Stimulated activated CD8-positive, alpha-beta memory T cell treated with anti-CD3 and anti-CD28 coated beads, Interleukin-12 subunit alpha, Interleukin-12 subunit beta, amount 100 ng/mL, for 1 hour (primary cell): ENCODE data around the gene IAPP.
"Not testable (repeated sequence)": the region's sequence is repeated elsewhere in the genome, so short reads cannot be mapped to it uniquely, and the experiment has no call there.

Source experiments
- DNase-seq: peaks from one replicate; pipeline ENCODE4 v3.0.0-alpha.2; 2020; ENCODE audit warnings: low read depth

IAPP gene

DNA sequence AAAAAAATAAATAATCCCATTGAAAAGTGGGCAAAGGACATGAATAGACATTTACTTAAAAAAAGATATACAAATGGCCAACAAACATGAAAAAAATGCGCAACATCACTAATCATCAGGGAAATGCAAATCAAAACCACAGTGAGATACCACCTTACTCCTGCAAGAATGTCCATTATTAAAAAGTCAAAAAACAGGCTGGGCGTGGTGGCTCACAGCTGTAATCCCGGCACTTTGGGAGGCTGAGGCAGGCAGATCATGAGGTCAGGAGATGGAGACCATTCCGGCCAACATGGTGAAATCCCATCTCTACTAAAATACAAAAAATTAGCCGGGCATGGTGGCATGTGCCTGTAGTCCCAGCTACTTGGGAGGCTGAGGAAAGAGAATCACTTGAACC, 8.6 kb downstream of the IAPP start:
- DNase-seq, result not testable (repeated sequence)

DNA sequence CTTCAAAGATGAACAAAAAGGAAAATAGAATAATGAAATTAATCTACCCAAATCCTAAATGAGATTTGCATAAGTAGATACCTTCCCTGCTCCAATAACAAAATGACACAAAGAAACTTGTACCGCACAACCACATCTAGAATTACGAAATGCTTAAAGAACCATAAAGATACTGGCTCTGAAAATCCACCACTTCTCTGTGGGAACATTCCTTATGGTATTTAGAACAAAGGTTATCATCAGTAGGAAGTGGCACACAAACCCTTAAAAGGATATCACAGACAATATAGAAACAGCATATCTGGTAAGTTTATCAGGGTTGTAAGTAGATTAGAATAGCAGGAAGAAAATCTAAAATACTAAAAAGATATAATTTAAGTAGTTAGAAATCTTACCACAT, 11.6 kb downstream of the IAPP start:
- DNase-seq, result no peak

DNA sequence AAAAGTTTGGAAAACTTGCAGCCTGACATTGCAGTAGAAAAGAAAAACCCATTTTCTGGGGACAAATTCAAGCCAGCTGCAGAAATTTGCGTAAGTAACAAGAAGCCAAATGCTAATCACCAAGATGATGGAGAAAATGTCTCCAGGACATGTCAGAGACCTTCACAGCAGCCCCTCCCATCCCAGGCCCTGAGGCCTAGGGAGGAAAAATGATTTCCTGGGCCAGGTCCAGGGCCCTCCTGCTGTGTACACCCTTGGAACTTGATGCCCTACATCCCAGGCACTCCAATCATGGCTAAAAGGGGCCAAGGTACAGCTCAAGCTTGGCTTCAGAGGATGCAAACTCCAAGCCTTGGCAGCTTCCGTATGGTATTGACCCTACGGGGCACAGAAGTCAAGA, 14.5 kb downstream of the IAPP start:
- DNase-seq, result no peak

DNA sequence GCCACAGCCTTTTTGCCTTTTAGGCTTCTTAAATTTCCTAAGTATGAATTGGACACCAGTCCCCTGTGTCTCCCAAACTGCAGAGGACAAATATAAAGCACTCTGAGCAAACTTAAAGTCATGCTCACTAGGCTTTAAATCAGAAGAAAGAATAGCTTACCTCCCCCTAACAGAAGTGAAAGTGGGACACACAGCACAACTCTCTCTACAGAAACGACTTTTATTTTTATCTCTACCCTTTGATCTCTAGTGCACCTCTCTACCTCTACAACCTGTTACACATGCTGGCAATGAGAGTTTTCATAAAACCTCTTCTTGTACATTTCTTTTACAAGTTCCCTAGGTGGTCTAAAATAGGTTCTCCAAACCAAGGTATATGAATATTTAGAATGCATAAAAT, 19.7 kb downstream of the IAPP start:
- DNase-seq, result no peak

DNA sequence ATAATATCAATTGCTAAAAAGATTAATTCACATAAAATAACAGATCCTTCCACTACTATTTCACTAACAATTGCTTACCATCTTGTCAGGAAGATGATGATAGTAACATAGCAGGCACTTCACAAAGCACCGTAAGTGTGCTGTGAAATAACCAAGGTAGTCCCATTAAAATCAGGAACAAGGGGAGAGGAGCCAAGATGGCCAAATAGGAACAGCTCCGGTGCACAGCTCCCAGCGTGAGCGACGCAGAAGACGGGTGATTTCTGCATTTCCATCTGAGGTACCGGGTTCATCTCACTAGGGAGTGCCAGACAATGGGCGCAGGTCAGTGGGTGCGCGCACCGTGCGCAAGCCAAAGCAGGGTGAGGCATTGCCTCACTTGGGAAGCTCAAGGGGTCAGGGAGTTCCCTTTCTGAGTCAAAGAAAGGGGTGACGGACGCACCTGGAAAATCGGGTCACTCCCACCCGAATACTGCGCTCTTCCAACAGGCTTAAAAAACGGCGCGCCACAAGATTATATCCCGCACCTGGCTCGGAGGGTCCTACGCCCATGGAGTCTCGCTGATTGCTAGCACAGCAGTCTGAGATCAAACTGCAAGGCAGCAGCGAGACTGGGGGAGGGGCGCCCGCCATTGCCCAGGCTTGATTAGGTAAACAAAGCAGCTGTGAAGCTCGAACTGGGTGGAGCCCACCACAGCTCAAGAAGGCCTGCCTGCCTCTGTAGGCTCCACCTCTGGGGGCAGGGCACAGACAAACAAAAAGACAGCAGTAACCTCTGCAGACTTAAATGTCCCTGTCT, 22.3 kb downstream of the IAPP start:
- not testable (repeated sequence) for DNase-seq

DNA sequence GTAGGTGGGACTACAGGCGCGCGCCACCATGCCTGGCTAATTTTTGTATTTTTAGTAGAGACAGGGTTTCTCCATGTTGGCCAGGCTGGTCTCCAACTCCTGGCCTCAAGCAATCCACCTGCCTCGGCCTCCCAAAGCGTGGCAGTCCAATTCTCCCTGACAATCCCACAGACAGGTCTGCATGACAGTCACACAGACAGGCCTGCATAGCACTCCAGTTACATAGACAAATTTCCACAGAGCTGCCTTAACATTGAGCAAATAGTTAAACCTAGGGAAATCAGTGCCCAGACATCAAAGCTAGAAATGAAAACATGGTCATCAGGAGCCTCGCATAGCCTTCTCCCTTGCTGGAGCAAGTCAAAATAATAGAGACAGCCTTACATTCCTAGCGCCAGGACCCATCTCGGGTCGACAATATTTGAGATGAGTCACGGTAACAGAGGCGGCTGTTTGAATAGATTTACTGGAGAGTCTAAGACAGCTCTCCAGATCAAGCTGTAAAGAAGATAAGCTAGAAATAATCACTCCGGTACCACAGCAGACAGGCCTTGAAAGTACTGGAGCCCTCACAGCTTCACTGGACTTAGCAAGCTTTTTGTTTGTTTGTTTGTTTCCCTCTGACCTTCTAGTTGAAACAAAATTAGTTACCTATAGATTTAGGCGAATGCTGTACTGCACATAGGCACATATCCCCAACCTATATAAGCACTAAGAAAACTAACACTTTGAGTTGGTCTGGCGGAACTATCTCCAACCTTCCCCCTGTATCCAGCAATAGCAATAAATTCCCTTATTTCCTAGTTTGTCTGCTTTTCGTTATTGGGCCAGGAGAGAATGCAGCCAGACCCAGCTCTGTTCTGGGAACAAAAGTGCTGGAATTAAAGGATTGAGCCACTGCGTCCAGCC, 40.9 kb downstream of the IAPP start:
- no peak for DNase-seq

DNA sequence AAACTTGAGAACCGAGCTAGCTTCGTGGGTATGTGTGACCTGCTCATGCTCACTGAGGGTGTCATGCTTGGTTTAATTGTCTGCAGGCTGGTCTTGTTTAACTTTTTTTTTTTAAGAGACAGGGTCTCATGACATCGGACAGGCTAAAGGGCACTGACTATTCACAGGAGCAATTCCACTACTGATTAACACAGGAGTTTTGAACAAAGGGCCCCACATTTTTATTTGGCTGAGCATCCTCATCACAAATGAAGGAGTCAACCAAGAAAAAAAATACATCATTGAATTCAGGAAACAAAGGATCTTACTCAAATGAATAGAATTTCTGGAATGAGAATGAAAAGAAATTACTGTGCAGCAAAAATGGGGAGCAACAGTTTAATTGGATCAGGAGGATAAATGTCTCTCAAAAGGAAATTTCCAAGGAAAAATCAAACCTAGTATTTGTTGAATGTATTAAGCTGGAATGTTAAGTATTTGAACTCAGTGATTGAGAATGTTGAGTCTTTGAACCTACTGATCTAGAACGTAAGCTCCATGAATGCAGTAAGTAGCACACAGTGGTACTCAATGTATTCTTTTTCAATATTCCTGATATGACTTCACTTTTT, 43.9 kb downstream of the IAPP start:
- no peak for DNase-seq

DNA sequence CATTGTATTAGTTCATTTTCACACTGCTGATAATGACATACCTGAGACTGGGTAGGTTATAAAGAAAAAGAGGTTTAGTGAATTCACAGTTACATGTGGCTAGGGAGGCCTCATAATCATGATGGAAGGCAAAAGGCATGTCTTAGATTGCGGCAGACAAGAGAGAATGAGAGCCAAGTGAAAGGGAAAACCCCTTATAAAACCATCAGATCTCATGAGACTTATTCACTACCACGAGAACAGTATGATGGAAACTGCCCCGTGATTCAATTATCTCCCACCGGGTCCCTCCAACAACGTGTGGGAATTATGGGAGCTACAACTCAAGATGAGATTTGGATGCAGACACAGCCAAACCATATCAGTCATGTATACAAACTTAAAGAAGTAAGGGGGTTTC, 45.7 kb downstream of the IAPP start:
- DNase-seq, result not testable (repeated sequence)

DNA sequence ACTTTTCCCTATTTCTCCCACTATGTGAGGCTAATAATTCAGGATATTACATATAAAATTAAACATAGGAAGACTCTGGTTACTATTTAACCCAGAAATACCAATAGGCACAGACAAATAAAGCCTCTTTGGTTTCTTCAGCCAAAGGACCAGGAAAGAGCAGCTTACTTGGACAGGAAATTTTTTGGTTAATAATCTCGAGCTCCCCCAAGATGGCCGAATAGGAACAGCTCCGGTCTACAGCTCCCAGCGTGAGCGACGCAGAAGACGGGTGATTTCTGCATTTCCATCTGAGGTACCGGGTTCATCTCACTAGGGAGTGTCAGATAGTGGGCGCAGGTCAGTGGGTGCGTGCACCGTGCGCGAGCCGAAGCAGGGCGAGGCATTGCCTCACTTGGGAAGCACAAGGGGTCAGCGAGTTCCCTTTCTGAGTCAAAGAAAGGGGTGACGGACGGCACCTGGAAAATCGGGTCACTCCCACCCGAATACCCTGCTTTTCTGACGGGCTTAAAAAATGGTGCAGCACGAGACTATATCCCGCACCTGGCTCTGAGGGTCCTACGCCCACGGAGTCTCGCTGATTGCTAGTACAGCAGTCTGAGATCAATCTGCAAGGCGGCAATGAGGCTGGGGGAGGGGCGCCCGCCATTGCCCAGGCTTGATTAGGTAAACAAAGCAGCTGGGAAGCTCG, 46.5 kb downstream of the IAPP start:
- DNase-seq, result not testable (repeated sequence)

DNA sequence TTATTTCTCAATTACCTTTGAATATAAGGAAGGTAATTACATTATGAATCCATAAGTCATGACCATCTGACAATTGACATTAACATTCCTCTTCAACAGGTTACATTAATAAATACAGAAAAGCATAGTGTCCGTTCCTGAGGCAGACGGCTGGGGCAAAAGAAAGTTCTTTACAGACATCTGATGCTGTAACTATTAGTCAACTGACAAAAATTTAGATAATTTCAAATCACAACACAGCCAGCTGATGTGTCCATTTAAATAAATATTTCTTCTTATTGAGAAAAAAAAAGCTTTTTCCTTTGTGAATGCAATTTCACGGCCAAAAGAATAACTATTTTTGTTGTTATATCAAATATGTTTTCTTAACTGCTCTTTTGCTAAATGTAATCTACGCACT, 55.5 kb downstream of the IAPP start:
- DNase-seq, result no peak
